Endothelial cell of umbilical vein (primary cell): ENCODE measurements around the gene SNX30. TPM values are rescaled to one million over a fixed set of nuclear protein-coding genes. Genes with fewer than 3 reads are reported as not detected.

Source experiments
- BruUV-seq: library from RNA; stranded (reverse); fragments of 400-500 nt; replicated peaks from 2 replicates; lab custom pipeline; 2021; lab: Mats Ljungman, UMichigan
- CTCF ChIA-PET: fragments of 300-600, 350-600 bp; sonication (Branson Sonifier 250); formaldehyde crosslinking; loops from one replicate; lab custom pipeline; 2021; ENCODE audit warnings: antibody characterized with exemption, inconsistent platforms; lab: Charles Lee
- POLR2A ChIA-PET: fragments of 300-600, 350-600 bp; sonication (Branson Sonifier 250); formaldehyde crosslinking; loops from one replicate; lab custom pipeline; 2021; ENCODE audit warnings: antibody characterized with exemption, inconsistent platforms; lab: Charles Lee
- DNase-seq: peaks from one replicate; pipeline ENCODE4 v3.0.0-alpha.2; 2011; ENCODE audit warnings: low read depth, low spot score
- FAIRE-seq: peaks from 2 replicates; lab custom pipeline; 2011; peaks lifted over from hg19 to GRCh38; lab: Jason Lieb, UNC
- H2AFZ ChIP-seq: 2 replicates; pipeline ENCODE4 v1.6.0; 2012; ENCODE audit warnings: low read depth, low read length, control low read depth, inconsistent platforms
- H3K27ac ChIP-seq: 2 replicates; pipeline ENCODE4 v1.5.1; 2011; ENCODE audit warnings: low read depth, mild to moderate bottlenecking, control low read depth, low read length, moderate library complexity; ENCODE audit not compliant: insufficient read depth
- H3K27me3 ChIP-seq, 2 experiments: 2 replicates each; pipeline versions ENCODE4 v1.6.0 to v1.6.1; 2011; ENCODE audit warnings: low read length in 2 of 2, mixed read lengths in 1 of 2; ENCODE audit not compliant: control insufficient read depth in 2 of 2, insufficient read depth in 2 of 2
- H3K36me3 ChIP-seq, 2 experiments: 2 replicates in 1 of 2; 3 replicates in 1 of 2; pipeline ENCODE4 v1.5.1; 2011; ENCODE audit warnings: low read length in 2 of 2, mild to moderate bottlenecking in 1 of 2, moderate library complexity in 1 of 2; ENCODE audit not compliant: control insufficient read depth in 2 of 2, insufficient read depth in 2 of 2; ENCODE audit errors: extremely low read depth in 1 of 2
- H3K4me1 ChIP-seq: 3 replicates; pipeline ENCODE4 v1.5.1; 2011; ENCODE audit warnings: mild to moderate bottlenecking, low read length; ENCODE audit not compliant: control insufficient read depth, insufficient read depth; ENCODE audit errors: extremely low read depth
- H3K4me2 ChIP-seq: 2 replicates; pipeline ENCODE4 v1.6.1; 2011; ENCODE audit warnings: low read length, control low read depth, mixed read lengths; ENCODE audit not compliant: insufficient read depth
- H3K4me3 ChIP-seq, 3 experiments: fragments of 200-600 bp in 1 of 3; sonication (generic), shearing (Covaris generic) in 1 of 3; replicated peaks in 1 of 3; 2 replicates each; pipeline ENCODE4 v1.5.1; 2011 to 2016; ENCODE audit warnings: control low read depth in 3 of 3, low read length in 3 of 3, mild to moderate bottlenecking in 2 of 3, inconsistent platforms in 1 of 3, low read depth in 1 of 3, moderate library complexity in 1 of 3; ENCODE audit not compliant: insufficient read depth in 1 of 3
- H3K79me2 ChIP-seq: 2 replicates; pipeline ENCODE4 v1.6.0; 2012; ENCODE audit warnings: low read length, inconsistent platforms; ENCODE audit not compliant: control insufficient read depth, insufficient read depth
- H3K9ac ChIP-seq: replicated peaks from 2 replicates; pipeline ENCODE3; 2011; ENCODE audit warnings: low read length, control low read depth; ENCODE audit not compliant: insufficient read depth; ENCODE audit errors: extremely low read depth
- H3K9me1 ChIP-seq: replicated peaks from 3 replicates; pipeline ENCODE4 v1.6.0; 2011; ENCODE audit warnings: mild to moderate bottlenecking, low read length; ENCODE audit not compliant: control insufficient read depth, insufficient read depth; ENCODE audit errors: extremely low read depth
- H3K9me3 ChIP-seq: replicated peaks from 2 replicates; pipeline ENCODE4 v1.5.1; 2012; ENCODE audit warnings: low read length, inconsistent platforms; ENCODE audit not compliant: control insufficient read depth, insufficient read depth
- H4K20me1 ChIP-seq: replicated peaks from 2 replicates; pipeline ENCODE3; 2011; ENCODE audit warnings: mild to moderate bottlenecking, low read length; ENCODE audit not compliant: control insufficient read depth, insufficient read depth; ENCODE audit errors: extremely low read depth
- EZH2 ChIP-seq: IDR thresholded peaks from 2 replicates; pipeline ENCODE4 v1.6.1; 2012; ENCODE audit warnings: borderline replicate concordance, low read depth, mild to moderate bottlenecking, moderate library complexity, low read length, inconsistent platforms; ENCODE audit not compliant: severe bottlenecking
- FOS ChIP-seq: IDR thresholded peaks from 2 replicates; pipeline ENCODE4 v1.6.1; 2011; ENCODE audit warnings: mild to moderate bottlenecking, low read length, moderate library complexity, borderline replicate concordance; ENCODE audit not compliant: insufficient read depth
- GATA2 ChIP-seq: IDR thresholded peaks from 2 replicates; pipeline ENCODE4 v1.7.0; 2011; ENCODE audit warnings: low read depth, mild to moderate bottlenecking, moderate library complexity, mixed read lengths, low read length; ENCODE audit not compliant: insufficient read length, insufficient read depth
- JUN ChIP-seq: IDR thresholded peaks from 2 replicates; pipeline ENCODE4 v1.6.1; 2011; ENCODE audit warnings: borderline replicate concordance, low read depth; ENCODE audit not compliant: insufficient read length, insufficient read depth
- POLR2AphosphoS5 ChIP-seq: IDR thresholded peaks from 2 replicates; pipeline ENCODE4 v1.6.1; 2012; ENCODE audit warnings: low read depth, mild to moderate bottlenecking, control low read depth, low read length, moderate library complexity; ENCODE audit not compliant: insufficient read depth
- dilution Hi-C: fragments of 300-500 bp; cut with MboI; formaldehyde crosslinking; loops from one replicate; pipeline ENCODE4 v1.15.0; 2019; ENCODE audit warnings: low sequenced_read_pairs; ENCODE audit not compliant: extremely low pct_ligation_motif_present
- intact Hi-C: fragments of 100-400 bp; cut with micrococcal nuclease; formaldehyde crosslinking; loops from one replicate; pipeline ENCODE4 v1.10.0; 2022
- polyA plus RNA-seq, 4 experiments: library from polyadenylated mRNA; depleted of rRNA in 3 of 4; stranded (reverse) in 3 of 4; unstranded in 1 of 4; fragments of >200 nt; gene quantifications; 2 replicates each; pipeline versions ENCODE4 v1.2.1 to v1.2.3, GENCODE V29; 2011 to 2012; ENCODE audit warnings: missing spikeins in 1 of 4
- total RNA-seq: library from RNA; stranded (reverse); gene quantifications from 2 replicates; pipeline ENCODE4 v1.2.3, GENCODE V29; 2021
- TF ChIP-seq, protein P1 (sequence below), 2 donors: IDR thresholded peaks; 1 replicate in 1 of 2; 2 replicates in 1 of 2; pipeline ENCODE4 v1.5.1; 2011; ENCODE audit warnings: low read length in 2 of 2, mild to moderate bottlenecking in 2 of 2, moderate library complexity in 2 of 2, control low read depth in 1 of 2, inconsistent platforms in 1 of 2, low read depth in 1 of 2; ENCODE audit not compliant: insufficient read depth in 1 of 2; ENCODE audit errors: extremely low read depth in 1 of 2
- TF ChIP-seq, protein P2 (sequence below): IDR thresholded peaks from 2 replicates; pipeline ENCODE4 v1.6.1; 2011; ENCODE audit not compliant: insufficient read depth, insufficient read length

Gene SNX30
- total and polyA plus RNA-seq, 2 donors (not counting 3 experiments of a cell fraction or from before 2014, with no cell fraction given), result 2.8 to 6.3 TPM

DNA sequence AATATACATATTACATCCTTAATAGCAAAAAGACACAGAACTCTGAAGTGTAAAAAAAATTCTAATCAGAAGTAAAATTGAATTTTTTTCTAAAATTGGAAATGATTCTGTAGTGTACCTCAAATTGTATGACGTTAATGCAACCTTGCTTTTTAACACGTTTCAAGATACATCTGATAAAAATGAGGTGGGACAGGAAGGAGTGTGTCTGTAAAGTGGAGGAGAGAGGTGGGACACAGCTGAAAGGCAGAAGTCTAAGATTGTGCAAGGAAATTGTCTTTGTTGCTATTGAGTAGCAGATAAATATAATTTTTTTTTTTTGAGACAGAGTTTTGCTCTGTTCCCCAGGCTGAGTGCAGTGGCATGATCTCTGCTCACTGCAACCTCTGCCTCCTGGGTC, 15.7 kb upstream of the SNX30 start:
- no peak for FAIRE-seq
- no peaks in the 10 kb centered on the region for H3K9me3 ChIP-seq
- no peak for DNase-seq
- POLR2A ChIA-PET, result interaction anchor here (0.7 kb wide), 1 partner anchor 17 kb away, joined by 3 read pairs; the partner anchor contains the start of gene INIP
- no peak overlapping the region for H3K9ac ChIP-seq
- TF ChIP-seq EZH2, result no peak
- TF ChIP-seq GATA2, result no peak
- no peak for TF ChIP-seq FOS
- no peak for TF ChIP-seq JUN
- TF ChIP-seq, protein P1, sequence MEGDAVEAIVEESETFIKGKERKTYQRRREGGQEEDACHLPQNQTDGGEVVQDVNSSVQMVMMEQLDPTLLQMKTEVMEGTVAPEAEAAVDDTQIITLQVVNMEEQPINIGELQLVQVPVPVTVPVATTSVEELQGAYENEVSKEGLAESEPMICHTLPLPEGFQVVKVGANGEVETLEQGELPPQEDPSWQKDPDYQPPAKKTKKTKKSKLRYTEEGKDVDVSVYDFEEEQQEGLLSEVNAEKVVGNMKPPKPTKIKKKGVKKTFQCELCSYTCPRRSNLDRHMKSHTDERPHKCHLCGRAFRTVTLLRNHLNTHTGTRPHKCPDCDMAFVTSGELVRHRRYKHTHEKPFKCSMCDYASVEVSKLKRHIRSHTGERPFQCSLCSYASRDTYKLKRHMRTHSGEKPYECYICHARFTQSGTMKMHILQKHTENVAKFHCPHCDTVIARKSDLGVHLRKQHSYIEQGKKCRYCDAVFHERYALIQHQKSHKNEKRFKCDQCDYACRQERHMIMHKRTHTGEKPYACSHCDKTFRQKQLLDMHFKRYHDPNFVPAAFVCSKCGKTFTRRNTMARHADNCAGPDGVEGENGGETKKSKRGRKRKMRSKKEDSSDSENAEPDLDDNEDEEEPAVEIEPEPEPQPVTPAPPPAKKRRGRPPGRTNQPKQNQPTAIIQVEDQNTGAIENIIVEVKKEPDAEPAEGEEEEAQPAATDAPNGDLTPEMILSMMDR (IDR thresholded peaks at IDR 0.05; ENCODE audit: extremely low read depth in 1 of 2, insufficient read depth in 1 of 2, low read depth in 1 of 2, low read length in 2 of 2), result no peak
- TF ChIP-seq, protein P2, sequence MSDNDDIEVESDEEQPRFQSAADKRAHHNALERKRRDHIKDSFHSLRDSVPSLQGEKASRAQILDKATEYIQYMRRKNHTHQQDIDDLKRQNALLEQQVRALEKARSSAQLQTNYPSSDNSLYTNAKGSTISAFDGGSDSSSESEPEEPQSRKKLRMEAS, result no peak
- no peak for TF ChIP-seq POLR2AphosphoS5
- H3K9me1 ChIP-seq, result no peaks in the 10 kb centered on the region
- H3K4me3 ChIP-seq, result no peak overlapping the region
- peaks cover 0 to 1% of the 10 kb centered on the region in 2 experiments for H3K27me3 ChIP-seq
- intact Hi-C loops (no loop called here), dilution Hi-C loops (no loop called here)
- no peaks in the 10 kb centered on the region for H4K20me1 ChIP-seq
- no peak overlapping the region for H2AFZ ChIP-seq
- no peak overlapping the region for H3K27ac ChIP-seq
- no peaks in the 10 kb centered on the region for H3K79me2 ChIP-seq
- CTCF ChIA-PET, result no interaction called here
- no TSS peak for BruUV-seq
- no peaks in the 10 kb centered on the region for H3K4me1 ChIP-seq
- H3K36me3 ChIP-seq, result no peaks in the 10 kb centered on the region
- no peak overlapping the region for H3K4me2 ChIP-seq
